Measurements from ENCODE around the gene NAB1.
"Not testable (repeated sequence)": the region's sequence is repeated elsewhere in the genome, so short reads cannot be mapped to it uniquely, and the experiment has no call there.

Gene NAB1

DNA sequence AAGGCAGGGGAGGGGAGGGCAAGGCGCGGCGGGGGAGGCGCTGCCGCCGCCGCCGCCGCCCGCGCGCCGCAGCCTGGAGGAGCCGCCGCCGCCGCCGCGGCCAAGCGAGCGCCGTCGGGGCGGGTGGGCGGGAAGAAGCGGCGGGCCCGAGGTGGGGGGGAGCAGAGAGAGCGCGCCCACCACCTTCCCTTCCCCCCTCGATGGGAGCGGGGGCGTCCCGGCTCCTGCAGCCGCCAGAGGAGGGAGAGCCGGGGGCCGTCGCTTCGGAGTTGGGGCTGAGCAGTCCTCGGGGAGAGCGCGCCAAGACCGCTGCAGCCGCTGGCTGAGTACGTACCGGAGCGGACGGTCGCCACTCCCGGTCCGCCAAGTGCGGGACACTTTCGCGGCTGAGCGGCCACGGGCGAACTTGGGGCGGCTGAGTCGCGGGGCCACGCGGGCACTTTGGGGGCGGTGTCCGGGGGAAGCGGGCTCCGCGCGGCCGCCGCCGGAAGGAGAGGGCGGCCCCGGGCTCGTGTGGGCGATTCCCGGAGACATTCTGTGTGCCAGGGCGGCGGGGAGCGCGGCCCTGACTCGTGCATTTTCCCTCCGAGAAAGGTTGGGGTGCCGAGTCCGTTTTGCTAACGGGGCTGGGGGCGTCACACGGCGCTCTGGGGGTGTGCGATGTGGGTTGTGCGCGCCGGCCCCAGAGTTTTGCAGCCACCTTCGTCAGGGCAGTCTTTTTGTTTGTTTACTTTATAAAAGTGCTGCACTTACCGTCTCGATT lies at the start of gene NAB1:
TSS of gene NAB1 (plus strand) at position 49 of the 763 bp plus-strand sequence. CDS start 10,094 bp downstream, outside the sequence.
- DNase-seq (ENCODE audit: low read depth) = peak; percentile 59

- DNase-seq (ENCODE audit: low read depth) = no peak
Observed at GRCh38 chr2:190599546-190600220, 49.2 kb upstream of the NAB1 start.

DNA sequence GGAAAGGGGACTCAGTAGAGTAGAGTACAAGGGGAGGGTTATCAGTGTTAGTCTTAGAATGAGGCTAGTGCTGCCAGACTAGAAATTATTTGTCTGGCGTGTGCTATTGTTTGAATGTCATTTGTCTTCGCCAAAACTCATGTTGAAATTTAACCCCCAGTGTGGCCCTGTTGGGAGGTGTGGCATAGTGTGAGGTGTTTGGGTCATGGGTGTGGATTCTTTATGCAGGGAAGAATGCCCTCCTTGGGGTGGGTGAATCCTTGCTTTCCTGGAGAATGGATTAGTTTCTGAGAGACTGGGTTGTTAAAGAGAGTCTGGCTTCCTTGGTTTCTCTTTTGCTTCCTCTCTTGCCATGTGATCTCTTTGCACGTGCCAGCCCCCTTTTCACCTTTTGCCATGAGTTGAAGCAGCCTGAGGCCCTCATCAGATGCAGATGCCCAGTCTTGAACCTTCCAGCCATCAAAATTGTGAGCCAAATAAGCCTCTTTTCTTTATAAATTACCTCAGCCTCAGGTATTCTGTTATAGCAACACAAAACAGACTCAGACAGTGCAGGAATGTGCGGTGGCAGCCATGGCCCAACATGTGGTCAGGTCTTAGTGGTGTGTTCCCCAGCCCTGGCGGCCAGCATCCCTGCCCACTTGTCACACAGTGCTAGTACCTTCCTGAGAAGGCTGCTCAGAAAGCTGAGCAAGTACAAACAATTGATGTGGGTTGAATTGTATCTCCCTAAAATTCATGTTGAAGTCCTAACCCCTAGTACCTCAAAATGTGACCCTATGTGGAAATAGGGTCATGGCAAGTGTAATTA lies 48.4 kb upstream of the NAB1 start:
- no peak for DNase-seq (ENCODE audit: low read depth)

DNA sequence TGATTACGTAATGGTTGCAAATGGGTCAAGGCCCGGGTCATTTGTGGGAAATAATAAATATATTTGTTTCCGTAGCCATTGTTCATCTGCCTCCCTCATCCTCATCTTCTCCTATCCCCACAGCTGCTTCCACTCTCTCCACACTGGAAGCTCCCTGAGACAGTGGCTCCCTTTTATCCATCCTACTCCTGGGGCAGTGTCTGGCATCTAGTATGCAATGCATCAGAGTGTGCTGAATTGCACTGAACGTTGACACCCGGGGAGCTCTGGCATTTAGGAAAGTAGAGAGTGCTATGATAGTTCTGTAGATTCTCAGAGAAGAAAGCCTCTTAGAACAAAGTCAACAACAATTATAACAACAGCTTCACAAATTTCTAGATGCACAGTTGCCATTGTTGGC lies 45.5 kb upstream of the NAB1 start:
- no peak for DNase-seq (ENCODE audit: low read depth)

GRCh38 chr2:190607014-190607597 lies 41.8 kb upstream of the NAB1 start:
- no peak for DNase-seq (ENCODE audit: low read depth)

GRCh38 chr2:190607657-190608357 lies 41.1 kb upstream of the NAB1 start:
- no peak for DNase-seq (ENCODE audit: low read depth)

DNA sequence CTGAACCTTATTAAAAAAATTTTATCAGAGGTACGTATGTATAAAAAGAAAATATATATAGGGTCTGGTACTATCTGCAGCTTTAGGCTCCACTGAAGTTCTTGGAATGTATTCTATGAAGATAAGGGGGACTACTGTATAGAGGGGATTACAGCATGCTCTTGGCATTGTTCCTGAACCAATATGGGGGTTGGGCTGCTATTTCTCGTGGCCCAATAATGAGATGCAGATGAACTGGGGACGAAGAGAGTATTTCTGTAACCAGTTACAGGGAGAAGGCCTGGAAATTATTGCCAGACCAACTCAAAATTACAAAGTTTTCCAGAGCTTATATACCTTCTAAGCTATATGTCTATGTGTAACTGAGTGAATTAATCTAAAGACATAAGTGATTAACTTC lies 40.0 kb upstream of the NAB1 start:
- DNase-seq (ENCODE audit: low read depth) = not testable (repeated sequence)

GRCh38 chr2:190609397-190609796 lies 39.5 kb upstream of the NAB1 start:
- DNase-seq (ENCODE audit: low read depth) = not testable (repeated sequence)

GRCh38 chr2:190610528-190610927 lies 38.4 kb upstream of the NAB1 start:
- not testable (repeated sequence) for DNase-seq (ENCODE audit: low read depth)

DNA sequence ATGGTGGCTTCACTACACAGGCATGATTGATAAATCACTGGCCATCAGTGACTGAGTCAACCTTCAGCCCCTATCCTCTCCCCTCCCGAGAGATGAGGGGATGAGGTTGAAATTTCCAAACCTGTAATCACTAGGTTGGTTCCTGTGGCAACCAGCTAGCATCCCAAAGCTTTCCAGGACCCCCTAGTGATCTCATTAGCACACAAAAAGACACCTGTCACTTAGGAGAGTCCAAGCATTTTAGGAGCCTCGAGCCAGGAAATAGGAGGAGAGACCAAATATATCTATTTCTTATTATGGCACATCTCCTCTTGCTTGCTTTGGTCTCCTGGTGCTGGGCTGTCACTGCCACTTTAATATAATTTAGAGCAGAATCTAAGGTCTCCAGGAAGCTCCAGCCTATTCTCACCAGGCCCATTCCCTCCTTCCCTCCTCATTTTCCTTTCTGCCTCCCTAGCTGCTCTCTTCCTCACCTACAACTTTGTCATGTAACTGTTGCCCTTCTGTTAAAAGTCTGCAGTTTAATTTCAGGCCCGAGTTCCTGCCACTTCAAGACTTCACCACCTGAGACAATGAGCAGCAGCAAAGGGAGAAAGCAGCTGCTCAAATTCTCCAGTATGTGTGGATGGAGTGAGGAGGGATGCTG lies 33.2 kb upstream of the NAB1 start:
- no peak for DNase-seq (ENCODE audit: low read depth)

DNA sequence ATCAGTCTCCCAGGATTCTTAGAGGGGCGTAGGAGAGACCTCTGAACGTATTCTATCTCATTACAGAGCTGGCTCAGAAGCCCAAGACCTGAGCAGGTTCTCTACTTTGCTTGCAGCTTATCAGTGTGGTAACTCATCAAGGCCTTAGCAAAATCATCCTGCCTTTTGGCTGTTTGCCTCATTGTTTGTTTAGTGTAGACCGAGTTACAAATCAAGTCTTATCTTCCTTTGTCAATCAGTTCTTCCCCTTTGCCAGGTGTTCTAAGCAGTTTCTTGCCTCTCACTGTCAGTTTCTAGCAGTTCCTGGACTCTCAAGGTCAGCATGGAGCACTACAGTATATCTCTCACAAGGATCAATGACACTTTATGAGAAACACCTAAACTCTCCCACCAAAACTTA lies 30.9 kb upstream of the NAB1 start:
- DNase-seq (ENCODE audit: low read depth) = no peak

- DNase-seq (ENCODE audit: low read depth) = no peak
Observed at GRCh38 chr2:190625691-190626090, 23.2 kb upstream of the NAB1 start.

DNA sequence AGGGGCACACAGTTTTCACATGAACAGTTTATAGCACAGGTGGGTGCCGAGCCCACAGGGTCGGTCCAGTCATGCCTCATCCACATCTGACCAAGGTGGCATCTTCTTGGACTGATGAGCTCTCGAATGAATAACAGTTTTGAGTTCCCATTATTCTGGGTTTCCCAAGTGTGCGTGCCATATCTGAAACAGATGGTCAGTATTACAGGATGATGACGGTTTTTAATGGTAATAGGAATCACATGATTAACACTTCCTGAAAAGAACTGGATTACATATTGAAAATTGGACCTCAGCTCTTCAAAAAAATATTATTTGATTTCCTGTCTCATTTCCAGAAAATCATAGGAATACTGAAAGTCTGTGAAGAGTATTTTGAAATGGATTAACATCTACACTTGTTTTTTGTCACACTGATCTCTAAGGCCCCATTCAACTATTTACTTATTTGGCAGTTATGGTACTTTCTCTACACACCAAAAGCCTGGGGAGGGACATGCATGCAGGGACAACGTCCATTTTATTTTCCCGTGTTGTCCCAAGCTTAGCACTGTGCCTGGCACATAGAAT lies 22.2 kb upstream of the NAB1 start:
- DNase-seq (ENCODE audit: low read depth) = no peak

DNA sequence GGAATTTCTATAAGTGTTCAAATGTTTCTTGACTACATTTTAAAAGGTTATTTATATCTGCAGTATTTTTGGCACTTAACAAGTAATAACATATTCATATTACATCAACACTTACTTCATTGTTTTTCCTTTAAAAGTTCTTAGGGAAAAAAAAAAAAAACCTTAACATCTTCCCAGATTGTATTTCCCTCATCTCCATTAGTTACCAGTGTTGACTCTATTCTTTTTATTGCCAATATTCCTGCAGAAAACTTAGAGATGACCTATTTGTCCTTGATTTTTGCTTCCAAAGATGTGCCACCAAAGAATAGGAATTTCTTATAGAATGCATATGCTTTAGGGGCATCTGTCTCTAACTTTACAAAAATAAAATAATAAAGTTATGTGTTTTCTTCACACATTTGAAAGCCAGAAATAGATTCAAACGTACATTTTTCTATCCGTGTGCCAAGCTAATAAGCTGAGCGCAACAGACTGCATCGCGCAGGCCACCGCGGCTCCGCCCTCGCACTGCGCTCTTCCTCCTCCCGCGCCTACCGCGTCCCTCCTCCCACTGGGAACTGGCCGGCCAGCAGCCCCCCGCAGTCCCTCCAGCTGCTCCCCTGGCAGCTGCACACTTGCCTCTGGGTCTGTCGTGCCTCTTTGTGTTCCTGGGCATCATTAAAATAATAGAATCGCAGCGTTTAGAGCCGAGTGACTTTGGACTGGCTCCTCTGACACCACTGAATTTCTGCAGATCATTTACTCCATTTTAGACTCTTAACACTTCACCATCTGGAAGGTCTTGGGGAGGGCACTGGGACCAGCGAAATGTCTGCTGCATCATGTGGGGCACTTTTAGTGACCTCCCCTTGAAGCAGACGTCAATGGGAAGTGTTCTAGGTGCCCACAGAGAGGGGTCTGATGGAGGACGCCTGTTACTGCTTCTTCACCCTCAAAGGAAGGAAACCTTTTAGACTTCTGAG lies 21.2 kb upstream of the NAB1 start:
- peak; percentile 15 for DNase-seq (ENCODE audit: low read depth)

DNA sequence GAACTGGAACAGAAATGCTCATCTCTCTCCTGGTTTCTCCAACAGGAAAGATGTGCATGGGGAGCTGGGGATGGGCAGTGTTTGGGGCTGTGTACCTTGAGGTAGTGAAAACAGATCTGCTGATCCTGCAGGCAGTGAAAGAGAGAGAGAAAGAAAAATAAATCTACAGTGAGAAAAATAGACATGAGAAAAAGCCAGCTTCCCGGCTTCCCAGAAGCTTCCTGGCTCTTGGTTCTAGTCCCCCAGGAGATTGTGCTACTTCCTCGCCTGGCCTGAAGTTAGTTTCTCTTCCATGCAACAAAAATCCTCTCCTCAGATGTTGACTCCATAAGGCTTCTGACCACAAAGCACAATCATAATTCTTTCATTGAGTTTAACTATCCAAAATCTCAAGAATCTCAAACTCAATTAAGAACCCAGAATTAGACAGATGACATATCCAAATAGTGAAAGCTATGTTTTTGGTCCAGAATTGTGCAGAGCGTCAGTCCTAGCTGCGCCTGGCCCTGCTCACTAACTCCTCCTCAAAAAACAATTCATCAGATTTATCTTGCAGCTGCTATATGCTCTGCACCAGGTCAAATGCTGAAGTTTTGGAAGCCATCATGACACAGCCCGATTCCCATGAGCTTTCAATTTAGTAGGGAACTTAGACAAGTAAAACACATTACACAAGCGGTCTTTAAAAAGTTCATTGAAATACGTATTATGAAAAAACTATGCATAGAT lies 20.1 kb upstream of the NAB1 start:
- DNase-seq (ENCODE audit: low read depth) = no peak

DNA sequence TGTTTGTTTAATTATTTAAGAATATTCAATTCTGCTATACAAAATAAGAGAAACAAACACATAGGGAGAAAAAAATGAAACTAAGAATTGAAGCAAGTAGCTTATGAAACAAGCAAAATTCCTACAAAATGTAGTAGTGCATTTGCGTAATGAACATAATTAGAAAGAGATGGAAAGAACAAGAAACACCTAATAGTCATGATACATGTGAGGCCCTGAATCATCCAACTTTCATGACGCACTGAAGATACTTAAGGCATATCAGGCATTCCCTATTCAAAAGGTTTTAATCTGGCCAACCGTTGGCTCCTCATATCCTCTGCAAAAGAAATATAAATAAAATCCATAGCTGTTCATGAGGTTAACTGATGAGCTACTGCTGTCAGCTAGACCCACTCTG lies 14.5 kb upstream of the NAB1 start:
- no peak for DNase-seq (ENCODE audit: low read depth)

DNA sequence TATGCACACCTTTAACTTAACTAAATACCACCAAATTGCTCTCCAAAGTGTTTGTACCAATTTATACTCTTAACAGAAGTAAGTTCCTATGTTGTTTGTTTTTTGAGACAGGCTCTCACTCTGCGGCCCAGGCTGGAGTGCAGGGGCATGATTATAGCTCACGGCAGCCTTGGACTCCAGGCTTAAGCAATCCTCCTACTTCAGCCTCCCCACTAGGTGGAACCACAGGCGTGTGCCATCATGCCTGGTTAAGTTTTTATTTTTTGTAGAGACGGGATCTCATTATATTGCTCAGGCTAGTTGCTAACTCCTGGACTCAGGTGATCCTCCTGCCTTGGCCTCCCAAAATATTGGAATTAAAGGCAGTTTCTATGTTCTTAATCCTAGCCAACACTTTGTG lies 13.1 kb upstream of the NAB1 start:
- no peak for DNase-seq (ENCODE audit: low read depth)

DNA sequence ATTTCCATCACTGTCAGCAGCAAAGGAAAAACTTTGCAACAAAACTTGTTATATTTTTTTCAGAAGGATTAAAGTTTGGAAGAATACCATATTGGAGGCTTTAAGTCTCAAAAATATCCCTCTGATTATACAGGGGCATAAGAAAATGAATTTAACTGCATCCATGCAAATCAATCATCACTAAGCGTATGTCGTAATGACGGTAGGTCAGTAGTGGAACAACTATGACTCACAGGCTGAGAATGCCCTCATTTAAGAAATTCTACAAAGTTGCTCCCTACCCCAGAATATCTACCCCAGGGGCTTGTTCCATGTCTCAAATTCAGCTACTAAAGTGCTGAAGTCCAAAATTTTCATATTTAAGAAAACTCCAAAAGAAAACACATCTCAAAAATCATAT lies 12.5 kb upstream of the NAB1 start:
- no peak for DNase-seq (ENCODE audit: low read depth)

DNA sequence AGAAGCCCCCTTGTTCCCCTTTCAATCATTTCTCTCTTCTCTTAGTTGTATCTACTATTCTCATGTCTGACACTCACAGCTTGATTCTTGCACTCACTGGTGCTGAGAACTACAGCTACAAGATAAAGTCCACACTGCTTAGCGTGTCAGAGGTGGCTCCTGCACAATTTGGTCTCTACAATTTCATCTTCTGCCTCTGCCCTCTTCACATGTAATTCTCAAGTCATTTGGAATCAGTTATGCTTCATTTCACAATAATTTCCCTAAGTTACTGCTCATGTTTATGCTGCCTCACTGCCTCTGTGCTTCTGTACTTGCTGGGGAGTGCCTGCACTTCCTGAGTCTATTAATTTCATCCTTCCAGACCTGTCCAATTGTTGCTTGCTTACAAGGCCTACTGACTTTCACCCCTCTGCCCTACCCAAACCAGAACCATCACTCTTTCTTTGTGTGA lies 11.6 kb upstream of the NAB1 start:
- DNase-seq (ENCODE audit: low read depth) = no peak

All from stimulated activated CD8-positive, alpha-beta memory T cell treated with anti-CD3 and anti-CD28 coated beads, Interleukin-4, amount 100 ng/mL, for 24 hours (primary cell).